SH-SY5Y (cell line): ENCODE results near the gene RSPO1.

Experiments used
- GATA2 ChIP-seq: IDR thresholded peaks from 2 replicates; pipeline ENCODE4 v1.6.1; 2011; ENCODE audit warnings: mild to moderate bottlenecking, low read depth, low read length
- GATA3 ChIP-seq: IDR thresholded peaks from 2 replicates; pipeline ENCODE4 v1.6.1; 2011; ENCODE audit warnings: low read depth, mild to moderate bottlenecking, low read length, moderate library complexity

GRCh38 chr1:37650173-37650572 is 15.5 kb upstream of the RSPO1 start:
- TF ChIP-seq GATA2 (no peak), GATA3 (no peak)
